ENCODE data around the gene DSE.

Gene DSE

DNA sequence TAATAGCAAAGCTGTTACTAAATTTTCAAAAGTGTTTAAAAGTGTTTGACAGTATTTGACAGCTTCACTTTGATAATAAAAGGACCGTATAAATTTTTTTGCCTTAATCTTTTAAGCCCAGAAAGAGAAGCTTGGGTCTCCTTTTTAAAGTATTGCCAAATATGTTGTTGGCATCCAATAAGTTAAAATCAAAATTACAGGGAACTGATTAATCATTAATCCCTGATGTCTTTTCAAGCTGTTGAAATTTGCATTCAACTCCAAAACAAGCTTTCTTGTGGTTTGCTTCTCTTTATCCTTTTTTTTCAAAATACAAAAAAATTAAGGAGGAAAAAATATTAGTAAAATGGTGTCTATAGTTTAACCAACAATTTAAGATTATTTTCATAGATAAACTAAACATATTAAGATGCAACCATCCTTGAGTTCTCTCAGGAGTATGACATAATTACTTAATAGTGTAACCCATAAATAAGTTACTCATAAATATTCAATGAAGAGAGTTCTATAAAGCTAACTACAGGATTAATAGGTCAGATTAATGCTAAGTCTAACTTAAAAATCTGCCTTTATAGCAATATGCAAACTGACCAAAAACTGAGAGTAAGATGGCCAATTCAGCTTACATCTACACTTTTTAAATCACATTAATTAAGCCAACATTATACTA, 63.4 kb downstream of the DSE start:
- DNase-seq = no peak
- intact Hi-C loops (cut with DNase I) = no loop called here

DNA sequence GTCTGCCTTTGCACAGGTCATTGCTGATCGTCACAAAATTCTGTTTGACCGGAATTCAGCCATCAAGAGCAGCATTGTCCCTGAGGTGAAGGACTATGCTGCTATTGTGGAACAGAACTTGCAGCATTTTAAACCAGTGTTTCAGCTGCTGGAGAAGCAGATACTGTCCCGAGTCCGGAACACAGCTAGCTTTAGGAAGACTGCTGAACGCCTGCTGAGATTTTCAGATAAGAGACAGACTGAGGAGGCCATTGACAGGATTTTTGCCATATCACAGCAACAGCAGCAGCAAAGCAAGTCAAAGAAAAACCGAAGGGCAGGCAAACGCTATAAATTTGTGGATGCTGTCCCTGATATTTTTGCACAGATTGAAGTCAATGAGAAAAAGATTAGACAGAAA, 65.8 kb downstream of the DSE start:
- DNase-seq = no peak

DNA sequence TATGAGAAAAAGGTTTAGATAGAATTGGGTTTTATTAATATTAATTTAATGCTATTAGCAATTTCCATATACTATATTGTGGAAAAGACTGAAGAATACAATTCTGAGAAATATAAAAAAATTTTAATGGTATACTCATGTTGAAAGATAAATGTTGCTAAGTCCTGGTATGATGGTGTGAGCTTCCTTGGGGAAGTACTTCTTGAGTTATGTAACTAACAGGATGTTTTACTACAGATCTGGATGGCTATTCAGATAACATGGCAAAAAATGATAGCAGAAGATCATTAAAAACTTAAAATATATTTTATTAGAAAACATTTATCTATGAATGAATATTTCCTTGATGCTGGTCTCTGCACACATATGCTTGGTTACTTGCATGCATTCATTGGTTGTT, 66.9 kb downstream of the DSE start:
- DNase-seq = no peak
- intact Hi-C loops (cut with DNase I) = no loop called here

More for the DNA sequence above, 65.8 kb downstream of the DSE start:
- intact Hi-C loops (cut with DNase I) = no loop called here

DNA sequence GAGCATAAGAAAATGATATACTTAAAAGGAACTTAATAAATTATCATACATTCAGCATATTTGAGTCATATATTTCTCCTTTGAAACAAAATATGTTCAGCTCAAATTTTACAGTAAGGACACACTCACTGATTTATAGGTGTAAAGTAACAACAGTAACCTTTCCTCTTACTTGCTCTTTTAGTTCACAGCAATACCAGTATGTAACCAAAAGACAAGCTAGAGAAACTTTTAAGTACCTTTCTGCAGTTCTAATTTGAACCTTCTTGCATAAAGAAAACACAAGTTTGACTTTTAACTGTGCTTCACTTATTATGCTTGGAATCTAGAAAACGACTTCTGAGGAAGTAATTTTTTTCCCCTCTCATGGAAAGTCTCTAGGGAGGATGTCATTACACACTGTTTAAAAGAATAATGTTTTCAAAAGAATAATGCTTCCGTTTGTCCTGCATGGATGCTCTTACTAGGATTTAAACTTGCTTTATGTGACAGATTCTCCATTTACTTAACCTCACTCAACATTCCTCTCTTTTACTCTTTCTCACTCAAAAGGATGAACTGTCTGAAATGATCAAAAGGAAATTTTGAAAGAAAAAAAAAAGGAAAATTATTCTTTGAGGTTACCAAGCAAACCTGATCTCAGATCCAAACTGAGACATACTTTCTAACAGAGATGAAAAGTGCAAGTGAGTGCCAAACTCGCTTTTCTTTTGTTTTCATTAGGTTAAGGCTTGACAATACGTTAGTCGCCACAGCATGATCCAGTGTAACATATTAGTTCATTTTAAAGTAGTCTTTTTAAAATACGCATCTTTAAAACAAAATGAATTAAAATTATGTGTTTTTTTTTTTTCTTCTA, 68.1 kb downstream of the DSE start:
- no peak for DNase-seq
- intact Hi-C loops (cut with DNase I) = no loop called here

DNA sequence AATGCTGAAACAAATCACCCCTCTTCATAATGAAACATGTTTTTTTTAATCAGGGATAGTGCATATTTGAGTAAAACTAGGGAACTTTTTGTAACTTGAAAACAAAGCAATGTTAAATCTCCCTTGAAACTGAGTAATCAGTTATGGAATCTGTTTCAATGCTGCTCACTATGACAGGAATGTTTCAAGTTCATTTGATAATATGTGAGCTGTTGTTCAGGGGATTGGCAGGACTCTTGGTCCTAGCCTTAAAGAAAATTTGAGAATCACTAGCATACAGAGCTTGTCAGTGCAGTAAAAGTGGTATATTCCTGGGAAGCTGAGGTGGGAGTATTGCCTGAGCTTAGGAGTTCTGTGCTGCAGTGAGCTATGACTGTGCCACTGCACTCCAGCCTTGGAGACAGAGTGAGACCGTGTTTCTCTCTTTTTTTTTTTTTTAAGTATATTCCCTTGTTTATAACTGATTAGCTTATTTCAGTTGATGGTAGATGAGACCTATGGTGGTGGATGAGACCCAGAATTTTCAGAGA, 68.8 kb downstream of the DSE start:
- no peak for DNase-seq
- intact Hi-C loops (cut with DNase I) = no loop called here

DNA sequence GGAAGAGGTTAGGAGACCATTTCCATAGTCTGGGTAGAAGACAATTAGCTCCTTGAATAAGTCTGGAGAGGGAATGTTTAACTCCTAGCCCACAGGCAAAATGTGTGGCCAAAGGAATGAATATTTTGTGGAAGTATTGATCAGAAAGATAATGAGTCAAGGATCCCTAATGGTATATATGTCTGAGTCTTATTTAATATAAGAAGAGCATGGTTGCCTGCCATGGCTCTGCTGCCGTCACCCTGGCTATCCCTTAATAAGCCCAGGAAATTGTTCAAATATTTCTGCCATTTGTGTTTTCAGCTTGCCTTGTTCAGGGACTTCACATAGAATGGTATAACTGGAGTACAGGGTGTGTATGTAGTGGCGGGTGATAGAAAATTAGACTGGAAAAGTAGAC, 72.4 kb downstream of the DSE start:
- DNase-seq = no peak
- intact Hi-C loops (cut with DNase I) = no loop called here

DNA sequence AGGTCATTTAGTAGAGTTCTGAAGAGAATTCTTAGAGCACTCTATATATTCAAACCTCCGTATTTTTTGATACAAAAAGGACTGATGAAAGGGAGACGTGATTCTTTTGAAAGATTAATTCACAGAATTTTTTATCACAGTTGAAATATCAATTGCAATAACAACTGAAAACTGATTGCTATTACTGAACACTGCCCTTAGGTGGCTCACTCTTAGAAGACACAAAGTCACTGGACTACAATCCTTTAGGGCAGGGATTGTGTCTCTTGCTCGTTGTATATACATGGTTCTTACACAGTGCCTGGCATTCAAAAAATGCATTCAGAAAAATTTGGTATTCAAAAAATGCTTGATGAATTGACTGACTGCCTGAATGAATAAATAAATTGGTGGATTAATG, 73.3 kb downstream of the DSE start:
- intact Hi-C loops (cut with DNase I) = no loop called here

DNA sequence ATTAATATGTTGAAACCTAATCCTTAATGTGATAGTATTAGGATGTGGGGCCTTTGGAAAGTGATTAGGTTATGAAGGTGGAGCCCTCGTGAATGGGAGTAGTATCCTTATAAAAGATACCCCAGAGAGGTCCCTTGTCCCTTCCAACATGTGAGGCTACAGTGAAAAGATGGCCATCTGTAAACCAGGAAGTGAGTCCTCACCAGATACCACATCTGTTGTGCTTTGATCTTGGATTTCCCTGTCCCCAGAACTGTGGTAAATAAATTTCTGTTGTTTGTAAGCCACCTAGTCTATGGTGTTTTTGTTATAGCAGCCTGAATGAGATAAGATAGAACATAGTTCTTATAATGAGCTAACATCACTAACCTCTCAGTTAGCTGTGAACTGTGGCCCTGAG, 73.8 kb downstream of the DSE start:
- intact Hi-C loops (cut with DNase I) = no loop called here
- no peak for DNase-seq

More for the DNA sequence above, 73.3 kb downstream of the DSE start:
- no peak for DNase-seq

DNA sequence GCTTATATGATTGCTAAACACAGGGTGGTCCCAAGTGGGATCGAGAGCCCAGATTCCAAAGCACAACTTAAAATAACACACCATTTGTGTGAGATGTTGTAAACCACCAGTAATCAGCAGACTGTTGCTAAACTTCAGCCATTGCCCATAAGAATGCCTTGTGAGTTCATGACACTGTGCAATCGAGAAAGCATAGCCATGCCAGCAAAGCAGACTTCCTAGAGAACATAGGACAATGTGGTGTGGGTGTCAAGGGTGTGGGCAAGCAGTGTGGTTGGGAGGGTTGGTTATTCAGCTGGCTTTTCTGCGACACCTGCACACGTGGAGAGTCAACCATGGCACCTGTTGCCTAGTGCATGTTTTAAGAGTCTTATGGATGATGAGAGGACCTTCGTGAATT, 74.4 kb downstream of the DSE start:
- DNase-seq = no peak
- intact Hi-C loops (cut with DNase I) = no loop called here

DNA sequence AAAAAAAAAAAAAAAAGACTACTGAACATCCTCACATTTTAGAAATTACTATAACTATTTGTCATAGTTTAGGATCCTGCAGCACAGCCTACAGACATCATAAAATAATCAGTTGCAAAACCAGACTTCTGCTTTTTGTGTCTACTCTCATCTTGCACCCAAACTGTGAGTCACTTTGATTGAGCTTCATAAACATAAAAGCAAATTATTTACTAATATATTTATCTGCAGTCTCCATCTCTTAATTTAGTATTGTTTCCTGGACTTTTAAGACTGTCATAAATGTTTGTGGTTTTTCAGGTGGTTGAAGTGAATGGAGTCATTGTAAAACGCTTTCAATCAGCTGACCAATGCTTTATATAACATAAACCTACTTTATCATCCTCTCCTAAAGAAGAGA, 75.7 kb downstream of the DSE start:
- no peak for DNase-seq
- intact Hi-C loops (cut with DNase I) = no loop called here

DNA sequence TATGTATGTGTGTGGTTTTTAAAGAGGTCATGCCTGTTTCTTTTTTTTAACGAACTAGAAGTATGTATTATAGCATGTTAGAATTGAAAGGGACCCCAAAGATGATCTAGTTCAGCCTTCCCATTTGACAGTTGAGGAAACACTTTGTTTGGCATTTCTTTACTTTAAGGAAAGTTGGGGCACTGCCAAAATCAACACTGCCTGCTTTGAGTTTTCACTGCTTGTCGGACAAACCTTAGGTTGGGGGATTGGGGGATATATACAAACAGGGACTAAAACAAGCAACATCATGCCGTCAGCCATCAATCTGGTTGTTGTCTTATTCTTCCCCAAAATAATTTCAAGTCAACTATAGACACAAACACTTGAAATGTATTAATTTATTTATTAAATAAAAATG, 76.3 kb downstream of the DSE start:
- no peak for DNase-seq
- intact Hi-C loops (cut with DNase I) = no loop called here

DNA sequence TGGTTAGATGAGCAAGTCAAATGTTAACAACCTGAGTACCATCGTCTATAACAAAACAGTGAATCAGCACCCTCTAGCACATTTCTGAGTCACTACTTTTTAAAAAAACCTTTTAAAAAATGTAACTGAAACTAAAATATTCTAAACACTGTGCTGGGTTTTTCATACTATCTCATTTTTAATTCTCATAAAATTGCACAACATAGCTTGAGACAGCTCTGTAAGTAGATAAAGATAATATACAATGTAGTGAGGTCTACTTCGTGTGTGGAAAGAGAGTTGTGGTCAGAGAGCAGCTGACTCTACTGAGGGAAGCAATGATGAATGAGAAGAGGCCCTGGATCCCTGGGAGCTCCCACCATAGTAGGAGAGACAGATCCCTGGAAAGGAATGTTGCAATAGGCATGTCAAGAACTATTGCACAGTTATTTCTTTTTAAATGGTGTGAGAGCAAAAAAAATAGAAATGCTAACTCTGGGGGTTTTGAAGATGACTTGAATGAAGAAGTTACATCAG, 76.8 kb downstream of the DSE start:
- intact Hi-C loops (cut with DNase I) = no loop called here
- no peak for DNase-seq

DNA sequence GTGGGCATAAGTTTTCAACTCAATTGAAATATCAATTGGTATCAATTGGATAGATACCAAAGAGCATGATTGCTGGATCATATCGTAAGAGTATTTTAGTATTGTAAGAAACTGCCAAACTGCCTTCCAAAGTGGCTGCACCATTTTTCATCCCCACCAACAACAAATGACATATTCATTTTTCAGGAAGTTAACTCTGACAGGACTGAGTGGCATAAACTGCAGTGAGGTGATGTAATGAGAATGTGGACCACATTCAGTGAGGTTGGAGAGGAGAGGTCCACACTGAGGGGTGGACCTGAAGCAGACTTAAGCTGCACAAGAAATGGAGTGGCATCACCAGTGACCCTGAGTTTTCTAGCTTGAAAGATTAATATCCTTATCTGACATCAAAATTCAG, 78.8 kb downstream of the DSE start:
- DNase-seq = no peak
- intact Hi-C loops (cut with DNase I) = no loop called here

DNA sequence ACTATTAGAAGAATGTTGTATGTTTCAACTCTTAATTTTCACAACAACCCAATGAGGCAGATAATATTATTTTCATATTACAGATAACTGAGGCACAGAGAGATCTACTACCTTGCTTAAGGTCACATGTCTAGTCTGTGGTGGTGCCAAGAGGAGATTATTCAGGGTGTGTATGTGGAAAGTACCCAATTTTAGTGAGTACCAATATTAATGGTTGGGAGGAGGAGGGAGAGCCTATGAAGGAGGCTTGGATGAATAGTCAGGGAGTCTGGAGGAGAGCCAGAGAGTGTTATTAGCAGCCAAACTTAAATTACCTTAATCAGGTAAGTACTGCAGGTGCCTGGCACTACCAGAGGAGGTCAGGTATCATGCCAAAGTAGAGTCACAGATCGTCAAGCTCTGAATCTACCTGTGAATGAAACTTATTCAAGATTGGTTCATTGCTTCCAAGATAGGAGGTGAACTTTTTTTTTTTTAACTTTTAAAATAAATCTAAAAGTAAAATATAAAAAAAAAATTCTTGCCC, 79.5 kb downstream of the DSE start:
- DNase-seq = no peak
- intact Hi-C loops (cut with DNase I) = no loop called here

DNA sequence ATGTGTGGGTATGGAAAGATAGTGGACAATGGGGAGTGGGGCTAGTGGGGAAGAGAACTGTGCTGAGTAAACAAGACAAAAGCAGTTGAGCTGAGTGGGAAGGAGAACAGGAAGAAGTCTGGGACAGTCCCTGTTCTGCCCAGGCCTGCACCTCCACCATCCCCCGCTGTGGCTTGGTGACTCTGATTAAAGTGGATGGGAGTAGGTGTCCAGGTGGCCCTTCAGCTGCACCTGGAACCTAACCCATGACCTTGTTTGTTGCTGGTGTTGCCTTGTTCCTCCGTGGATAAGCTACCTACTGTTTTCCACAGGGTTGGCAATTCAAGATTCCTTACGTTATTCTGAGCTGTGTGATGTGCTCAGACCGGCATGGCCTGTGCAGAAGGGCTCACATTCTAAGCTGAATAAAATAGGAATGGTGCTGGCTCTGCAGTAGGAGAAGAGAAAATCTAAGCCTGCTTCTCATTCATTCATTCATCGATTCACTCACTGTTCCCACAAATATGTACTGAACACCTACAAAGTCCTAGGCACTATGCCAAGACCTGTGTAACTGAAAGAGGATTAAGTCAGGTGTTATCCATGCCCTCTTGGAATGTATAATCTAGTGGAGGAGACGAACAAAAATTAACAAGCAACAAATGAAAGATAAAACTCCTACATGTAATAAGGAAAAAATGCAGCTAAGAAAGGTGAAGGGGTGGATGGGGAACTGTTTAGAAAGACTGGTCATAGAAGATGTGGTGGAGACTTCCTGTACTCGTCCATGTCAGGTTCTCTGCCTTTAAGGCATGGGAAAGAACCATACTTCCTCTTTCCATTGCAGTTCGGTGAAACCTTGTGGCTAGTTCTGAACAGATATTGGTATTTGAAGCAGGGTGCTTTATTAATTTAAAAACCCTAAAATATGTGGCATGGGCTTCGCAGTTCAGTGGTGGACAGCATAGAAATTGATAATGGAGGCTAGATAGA, 80.3 kb downstream of the DSE start:
- intact Hi-C loops (cut with DNase I) = no loop called here
- DNase-seq = peak in 3 of 42 donors; percentile 25 to 43 (median 39)

DNA sequence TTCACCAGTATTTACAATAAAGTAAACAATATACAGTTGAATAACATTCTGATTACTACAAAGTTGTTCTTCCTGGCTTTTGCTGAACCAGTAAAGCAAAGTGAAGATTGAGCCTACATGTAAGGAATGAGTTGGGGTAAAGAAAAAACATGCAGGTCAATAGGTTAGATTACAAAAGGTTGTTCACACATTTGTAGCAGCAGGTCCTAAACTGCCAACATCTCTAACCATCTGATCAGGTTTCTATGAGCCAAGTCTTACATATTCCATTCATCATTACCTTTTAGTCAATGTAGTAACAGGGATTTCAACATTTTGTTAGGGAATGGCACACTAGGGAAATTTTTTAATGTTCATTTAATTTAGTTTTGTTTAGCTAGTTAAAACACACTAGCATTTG, 81.2 kb downstream of the DSE start:
- no peak for DNase-seq
- intact Hi-C loops (cut with DNase I) = no loop called here

DNA sequence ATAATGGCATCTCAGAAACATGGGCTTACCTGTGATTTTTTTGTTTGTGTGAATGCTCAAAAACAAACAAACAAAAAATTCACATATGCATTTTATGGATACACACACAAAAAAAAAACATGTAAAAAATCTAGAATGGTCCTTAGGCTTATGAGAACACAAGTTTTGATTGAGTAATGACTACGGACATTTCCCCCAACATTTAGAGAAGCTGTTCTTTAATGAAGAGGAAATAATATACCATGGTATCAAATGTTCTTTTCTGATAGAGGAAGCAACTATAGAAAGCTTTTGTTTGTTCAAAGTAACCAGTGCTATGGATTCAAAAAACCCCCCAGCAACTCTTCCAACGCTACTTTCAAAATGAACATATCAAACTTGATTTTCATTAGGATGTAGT, 81.8 kb downstream of the DSE start:
- no peak for DNase-seq

DNA sequence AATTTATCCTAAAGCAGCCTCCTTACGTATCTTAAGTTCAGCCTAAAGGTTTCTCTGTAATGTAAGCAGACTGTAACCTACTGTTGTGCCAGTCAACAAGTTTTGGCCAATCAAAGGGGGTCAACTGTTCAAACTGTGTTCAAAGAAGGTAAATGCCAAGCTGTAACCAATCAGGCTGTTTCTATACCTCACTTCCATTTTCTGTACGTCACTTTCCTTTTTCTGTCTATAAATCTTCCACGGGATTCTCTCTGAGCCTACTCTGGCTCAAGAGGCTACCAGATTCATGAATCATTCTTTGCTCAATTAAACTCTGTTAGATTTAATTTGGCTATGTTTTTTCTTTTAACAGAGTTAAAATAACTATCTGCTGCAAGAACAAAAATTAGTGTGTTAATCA, 85.4 kb downstream of the DSE start:
- DNase-seq = no peak
- intact Hi-C loops (cut with DNase I) = no loop called here

More for the DNA sequence above, 81.8 kb downstream of the DSE start:
- intact Hi-C loops (cut with DNase I) = no loop called here

DNA sequence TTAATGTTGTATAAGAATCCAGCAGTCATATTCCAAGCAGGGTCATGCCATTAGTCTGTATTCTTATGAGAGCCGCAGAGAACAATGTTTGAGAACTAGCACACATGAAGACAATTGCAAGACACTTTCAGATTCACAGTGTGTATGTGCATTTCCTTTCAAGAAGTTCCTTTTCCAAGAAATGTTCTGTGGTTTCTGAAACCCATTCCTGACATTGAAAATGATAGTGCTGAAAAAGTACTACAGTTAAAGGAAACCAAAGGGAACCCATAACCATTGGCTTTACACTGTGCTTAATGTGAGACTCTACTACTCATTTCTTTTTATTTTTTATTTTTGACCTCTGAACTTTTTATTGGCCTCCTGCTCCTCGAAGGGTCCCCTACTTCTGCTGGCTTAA, 86.2 kb downstream of the DSE start:
- no peak for DNase-seq
- intact Hi-C loops (cut with DNase I) = no loop called here

All from head of caudate nucleus (tissue), 42 donors.